ENCODE measurements around the gene TNFSF13.

Gene TNFSF13, protein sequence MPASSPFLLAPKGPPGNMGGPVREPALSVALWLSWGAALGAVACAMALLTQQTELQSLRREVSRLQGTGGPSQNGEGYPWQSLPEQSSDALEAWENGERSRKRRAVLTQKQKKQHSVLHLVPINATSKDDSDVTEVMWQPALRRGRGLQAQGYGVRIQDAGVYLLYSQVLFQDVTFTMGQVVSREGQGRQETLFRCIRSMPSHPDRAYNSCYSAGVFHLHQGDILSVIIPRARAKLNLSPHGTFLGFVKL

GRCh38 chr17:7558544-7559319, at the start of gene TNFSF13:
TSS of gene TNFSF13 (plus strand) at chr17:7558750. CDS start at chr17:7559040, 290 bp downstream.
- TF ChIP-seq Cebpa-rat (IDR thresholded peaks at IDR 0.05): peak; percentile 74; the same call in 1 of the 2 replicates
- Histone ChIP-seq H3K4me2 (peak within 1 kb of the TSS; percentile 100), H3K4me3 (peak within 1 kb of the TSS; percentile 94), H3K27me3 (no peaks in the 10 kb centered on the region), H3K4me1 (peaks cover 59% of the 10 kb centered on the region), H3K27ac (peak within 1 kb of the TSS; percentile 94), H4K20me1 (peaks cover 10% of the 10 kb centered on the region), H3K9ac (peak within 1 kb of the TSS; percentile 96), H3K9me3 (no peaks in the 10 kb centered on the region), H3K36me3 (peaks cover 7% of the 10 kb centered on the region)

GRCh38 chr17:7508846-7509245, 49.7 kb upstream of the TNFSF13 start:
- peaks cover 53% of the 10 kb centered on the region for H4K20me1 ChIP-seq
- H3K27ac ChIP-seq: no peak overlapping the region
- H3K36me3 ChIP-seq: peaks cover 100% of the 10 kb centered on the region
- H3K9ac ChIP-seq: no peak overlapping the region
- no peaks in the 10 kb centered on the region for H3K27me3 ChIP-seq
- no peaks in the 10 kb centered on the region for H3K9me3 ChIP-seq
- H3K4me3 ChIP-seq: no peak overlapping the region
- H3K4me2 ChIP-seq: no peak overlapping the region
- H3K4me1 ChIP-seq: no peaks in the 10 kb centered on the region
- no peak for TF ChIP-seq Cebpa-rat (IDR thresholded peaks at IDR 0.05)

GRCh38 chr17:7509937-7510336, 48.6 kb upstream of the TNFSF13 start:
- Histone ChIP-seq H3K9ac (no peak overlapping the region), H3K27ac (no peak overlapping the region), H3K4me1 (no peaks in the 10 kb centered on the region), H3K27me3 (no peaks in the 10 kb centered on the region), H3K9me3 (no peaks in the 10 kb centered on the region), H3K4me3 (no peak overlapping the region), H4K20me1 (peaks cover 61% of the 10 kb centered on the region), H3K4me2 (no peak overlapping the region), H3K36me3 (peaks cover 93% of the 10 kb centered on the region)
- TF ChIP-seq Cebpa-rat (IDR thresholded peaks at IDR 0.05): no peak

DNA sequence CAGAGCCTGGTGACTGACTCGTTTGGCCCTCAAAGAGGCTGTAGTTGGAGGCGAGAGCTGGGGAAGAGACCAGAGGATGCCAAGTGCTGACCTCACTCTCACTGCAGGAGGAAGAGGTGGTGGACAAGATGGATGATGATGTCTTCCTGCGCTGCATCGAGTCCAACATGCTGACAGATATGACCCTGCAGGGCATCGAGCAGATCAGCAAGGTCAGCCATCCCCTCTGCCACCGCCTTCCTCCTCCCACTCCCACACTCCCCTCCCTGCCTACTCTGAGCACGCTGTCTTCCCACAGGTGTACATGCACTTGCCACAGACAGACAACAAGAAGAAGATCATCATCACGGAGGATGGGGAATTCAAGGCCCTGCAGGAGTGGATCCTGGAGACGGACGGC, 47.4 kb upstream of the TNFSF13 start:
- no peak overlapping the region for H3K27ac ChIP-seq
- no peaks in the 10 kb centered on the region for H3K4me1 ChIP-seq
- H3K9me3 ChIP-seq: no peaks in the 10 kb centered on the region
- H3K27me3 ChIP-seq: no peaks in the 10 kb centered on the region
- H4K20me1 ChIP-seq: peaks cover 51% of the 10 kb centered on the region
- peaks cover 90% of the 10 kb centered on the region for H3K36me3 ChIP-seq
- H3K4me2 ChIP-seq: no peak overlapping the region
- no peak for TF ChIP-seq Cebpa-rat (IDR thresholded peaks at IDR 0.05)
- no peak overlapping the region for H3K9ac ChIP-seq
- no peak overlapping the region for H3K4me3 ChIP-seq

- Histone ChIP-seq H3K4me1 (no peaks in the 10 kb centered on the region), H3K36me3 (peaks cover 83% of the 10 kb centered on the region), H3K4me3 (no peak overlapping the region), H3K27me3 (no peaks in the 10 kb centered on the region), H3K9ac (no peak overlapping the region), H3K9me3 (no peaks in the 10 kb centered on the region), H3K4me2 (no peak overlapping the region), H4K20me1 (peaks cover 41% of the 10 kb centered on the region), H3K27ac (no peak overlapping the region)
- TF ChIP-seq Cebpa-rat (IDR thresholded peaks at IDR 0.05): no peak
These were observed 46.4 kb upstream of the TNFSF13 start for GRCh38 chr17:7512105-7512504.

DNA sequence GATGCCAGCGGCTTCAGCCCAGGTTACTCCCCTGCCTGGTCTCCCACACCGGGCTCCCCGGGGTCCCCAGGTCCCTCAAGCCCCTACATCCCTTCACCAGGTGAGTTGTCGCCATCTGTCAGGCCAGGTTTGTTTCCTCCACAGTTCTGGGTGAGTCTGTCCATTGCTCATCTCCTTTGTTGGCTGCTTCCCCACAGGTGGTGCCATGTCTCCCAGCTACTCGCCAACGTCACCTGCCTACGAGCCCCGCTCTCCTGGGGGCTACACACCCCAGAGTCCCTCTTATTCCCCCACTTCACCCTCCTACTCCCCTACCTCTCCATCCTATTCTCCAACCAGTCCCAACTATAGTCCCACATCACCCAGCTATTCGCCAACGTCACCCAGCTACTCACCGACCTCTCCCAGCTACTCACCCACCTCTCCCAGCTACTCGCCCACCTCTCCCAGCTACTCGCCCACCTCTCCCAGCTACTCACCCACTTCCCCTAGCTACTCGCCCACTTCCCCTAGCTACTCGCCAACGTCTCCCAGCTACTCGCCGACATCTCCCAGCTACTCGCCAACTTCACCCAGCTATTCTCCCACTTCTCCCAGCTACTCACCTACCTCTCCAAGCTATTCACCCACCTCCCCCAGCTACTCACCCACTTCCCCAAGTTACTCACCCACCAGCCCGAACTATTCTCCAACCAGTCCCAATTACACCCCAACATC, 45.6 kb upstream of the TNFSF13 start:
- peaks cover 78% of the 10 kb centered on the region for H3K36me3 ChIP-seq
- H3K4me3 ChIP-seq: no peak overlapping the region
- no peaks in the 10 kb centered on the region for H3K4me1 ChIP-seq
- H3K9me3 ChIP-seq: no peaks in the 10 kb centered on the region
- no peak overlapping the region for H3K9ac ChIP-seq
- H3K27ac ChIP-seq: no peak overlapping the region
- TF ChIP-seq Cebpa-rat (IDR thresholded peaks at IDR 0.05): no peak
- peaks cover 40% of the 10 kb centered on the region for H4K20me1 ChIP-seq
- H3K27me3 ChIP-seq: no peaks in the 10 kb centered on the region
- no peak overlapping the region for H3K4me2 ChIP-seq

GRCh38 chr17:7513850-7514419, 44.6 kb upstream of the TNFSF13 start:
- TF ChIP-seq Cebpa-rat (IDR thresholded peaks at IDR 0.05): no peak
- H4K20me1 ChIP-seq: peaks cover 40% of the 10 kb centered on the region
- H3K9ac ChIP-seq: no peak overlapping the region
- no peaks in the 10 kb centered on the region for H3K4me1 ChIP-seq
- H3K4me3 ChIP-seq: no peak overlapping the region
- H3K36me3 ChIP-seq: peaks cover 73% of the 10 kb centered on the region
- H3K4me2 ChIP-seq: no peak overlapping the region
- no peak overlapping the region for H3K27ac ChIP-seq
- no peaks in the 10 kb centered on the region for H3K9me3 ChIP-seq
- no peaks in the 10 kb centered on the region for H3K27me3 ChIP-seq

- no peaks in the 10 kb centered on the region for H3K9me3 ChIP-seq
- no peak overlapping the region for H3K9ac ChIP-seq
- H4K20me1 ChIP-seq: peaks cover 27% of the 10 kb centered on the region
- H3K36me3 ChIP-seq: peaks cover 52% of the 10 kb centered on the region
- H3K27ac ChIP-seq: no peak overlapping the region
- no peaks in the 10 kb centered on the region for H3K4me1 ChIP-seq
- no peak overlapping the region for H3K4me3 ChIP-seq
- no peaks in the 10 kb centered on the region for H3K27me3 ChIP-seq
- H3K4me2 ChIP-seq: no peak overlapping the region
- no peak for TF ChIP-seq Cebpa-rat (IDR thresholded peaks at IDR 0.05)
These were observed 42.5 kb upstream of the TNFSF13 start for GRCh38 chr17:7515911-7516610.

- Histone ChIP-seq H4K20me1 (no peaks in the 10 kb centered on the region), H3K4me1 (no peaks in the 10 kb centered on the region), H3K4me3 (no peak overlapping the region), H3K9ac (no peak overlapping the region), H3K4me2 (no peak overlapping the region), H3K27ac (no peak overlapping the region), H3K36me3 (0 out of 2 replicates have a peak, but pooled peaks cover 4% of the 10 kb centered on the region), H3K27me3 (no peaks in the 10 kb centered on the region), H3K9me3 (peaks cover 21% of the 10 kb centered on the region)
- no peak for TF ChIP-seq Cebpa-rat (IDR thresholded peaks at IDR 0.05)
These were observed 35.5 kb upstream of the TNFSF13 start for GRCh38 chr17:7523033-7523432.

All from BLaER1 (cell line).